Tibial artery (tissue), 4 donors: ENCODE results near the gene COPS9.

Experiments used
- DNase-seq, 2 donors: peaks; one replicate each; pipeline ENCODE4 v3.0.0-alpha.2; 2019
- H3K27ac ChIP-seq, 2 donors: fragments of 200-600 bp; sonication (generic) in 1 of 2; 1 replicate in 1 of 2; 2 replicates in 1 of 2; pipeline ENCODE4 v1.5.1; 2018 to 2019; ENCODE audit warnings: mild to moderate bottlenecking in 1 of 2
- H3K27me3 ChIP-seq, 2 donors: fragments of 200-600 bp; sonication (generic) in 1 of 2; one replicate each; pipeline versions ENCODE4 v1.5.1 to v1.6.0; 2016 to 2019
- H3K36me3 ChIP-seq, 3 donors: fragments of 200-600 bp; sonication (generic) in 2 of 3; one replicate each; pipeline ENCODE4 v1.5.1; 2016 to 2019; ENCODE audit warnings: mild to moderate bottlenecking in 2 of 3
- H3K4me1 ChIP-seq, 4 donors: fragments of 200-600 bp; sonication (generic) in 2 of 4; 1 replicate in 3 of 4; 2 replicates in 1 of 4; pipeline ENCODE4 v1.5.1; 2016 to 2019
- H3K4me3 ChIP-seq, 2 donors: fragments of 200-600 bp; sonication (generic) in 1 of 2; 1 replicate in 1 of 2; 2 replicates in 1 of 2; pipeline ENCODE4 v1.5.1; 2018 to 2019; ENCODE audit warnings: mild to moderate bottlenecking in 2 of 2
- H3K9me3 ChIP-seq, 3 donors: fragments of 200-600 bp; sonication (generic) in 1 of 3; one replicate each; pipeline ENCODE4 v1.5.1; 2016 to 2019
- intact Hi-C: fragments of 100-400 bp; cut with DNase I; formaldehyde crosslinking; loops from one replicate; pipeline ENCODE4 v1.15.0; 2023; ENCODE audit warnings: low total_unique reads
- TF ChIP-seq, protein P1 (sequence below), 2 experiments: fragments of 200-600 bp in 1 of 2; fragments of 450-650 bp in 1 of 2; IDR thresholded peaks; one replicate each; pipeline ENCODE4 v1.5.1; 2017 to 2019; ENCODE audit warnings: antibody characterized with exemption in 2 of 2, mild to moderate bottlenecking in 1 of 2, moderate library complexity in 1 of 2

Gene COPS9

DNA sequence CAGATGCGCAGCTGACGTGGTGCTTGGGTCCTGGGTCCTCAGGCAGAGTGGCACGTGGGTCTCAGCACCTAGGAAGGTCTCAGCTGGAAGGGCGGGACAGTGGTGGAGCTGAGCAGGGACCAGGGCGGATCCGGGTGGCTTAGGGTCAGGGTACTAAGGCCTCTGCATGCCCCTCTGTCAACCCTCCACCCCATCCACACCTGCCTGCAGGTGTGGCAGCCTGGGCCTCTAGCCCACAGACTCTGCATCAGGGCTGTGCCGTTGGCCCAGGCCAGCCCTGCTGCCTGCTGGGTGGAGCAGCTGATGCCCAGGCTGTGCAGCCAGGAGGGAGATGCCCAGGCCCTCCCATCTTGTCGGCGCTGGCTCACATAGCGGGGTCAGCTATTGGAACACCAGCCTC is 28.9 kb upstream of the COPS9 start:
- H3K4me1 ChIP-seq = no peaks in the 10 kb centered on the region
- peaks cover 0 to 43% of the 10 kb centered on the region in 2 donors for H3K27me3 ChIP-seq
- intact Hi-C loops = no loop called here
- no peak overlapping the region for H3K4me3 ChIP-seq
- TF ChIP-seq, protein P1, sequence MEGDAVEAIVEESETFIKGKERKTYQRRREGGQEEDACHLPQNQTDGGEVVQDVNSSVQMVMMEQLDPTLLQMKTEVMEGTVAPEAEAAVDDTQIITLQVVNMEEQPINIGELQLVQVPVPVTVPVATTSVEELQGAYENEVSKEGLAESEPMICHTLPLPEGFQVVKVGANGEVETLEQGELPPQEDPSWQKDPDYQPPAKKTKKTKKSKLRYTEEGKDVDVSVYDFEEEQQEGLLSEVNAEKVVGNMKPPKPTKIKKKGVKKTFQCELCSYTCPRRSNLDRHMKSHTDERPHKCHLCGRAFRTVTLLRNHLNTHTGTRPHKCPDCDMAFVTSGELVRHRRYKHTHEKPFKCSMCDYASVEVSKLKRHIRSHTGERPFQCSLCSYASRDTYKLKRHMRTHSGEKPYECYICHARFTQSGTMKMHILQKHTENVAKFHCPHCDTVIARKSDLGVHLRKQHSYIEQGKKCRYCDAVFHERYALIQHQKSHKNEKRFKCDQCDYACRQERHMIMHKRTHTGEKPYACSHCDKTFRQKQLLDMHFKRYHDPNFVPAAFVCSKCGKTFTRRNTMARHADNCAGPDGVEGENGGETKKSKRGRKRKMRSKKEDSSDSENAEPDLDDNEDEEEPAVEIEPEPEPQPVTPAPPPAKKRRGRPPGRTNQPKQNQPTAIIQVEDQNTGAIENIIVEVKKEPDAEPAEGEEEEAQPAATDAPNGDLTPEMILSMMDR (IDR thresholded peaks at IDR 0.05) = no peak
- H3K27ac ChIP-seq = no peak overlapping the region
- no peaks in the 10 kb centered on the region for H3K36me3 ChIP-seq
- no peaks in the 10 kb centered on the region for H3K9me3 ChIP-seq
- peak in 1 of 2 donors; percentile 50 for DNase-seq

DNA sequence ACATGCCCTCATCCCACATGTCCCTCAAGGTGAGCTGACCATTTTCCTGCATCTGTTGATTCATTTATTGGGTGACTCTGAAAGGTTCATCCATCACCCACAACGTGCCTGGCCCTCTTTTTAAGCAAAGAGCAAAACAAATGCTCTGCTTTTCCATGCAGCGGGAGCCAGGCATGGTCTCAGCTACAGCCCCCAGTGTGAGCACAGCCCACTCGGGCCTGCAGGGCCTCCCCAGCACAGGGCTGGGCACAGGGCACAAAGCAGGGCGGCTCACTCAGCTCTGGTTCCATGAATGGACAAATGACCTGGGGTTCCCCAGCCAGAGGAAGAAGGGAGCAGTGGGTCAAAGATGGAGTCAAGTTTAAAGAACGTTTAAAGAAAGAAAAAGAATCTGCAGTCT is 28.5 kb upstream of the COPS9 start:
- intact Hi-C loops = no loop called here

DNA sequence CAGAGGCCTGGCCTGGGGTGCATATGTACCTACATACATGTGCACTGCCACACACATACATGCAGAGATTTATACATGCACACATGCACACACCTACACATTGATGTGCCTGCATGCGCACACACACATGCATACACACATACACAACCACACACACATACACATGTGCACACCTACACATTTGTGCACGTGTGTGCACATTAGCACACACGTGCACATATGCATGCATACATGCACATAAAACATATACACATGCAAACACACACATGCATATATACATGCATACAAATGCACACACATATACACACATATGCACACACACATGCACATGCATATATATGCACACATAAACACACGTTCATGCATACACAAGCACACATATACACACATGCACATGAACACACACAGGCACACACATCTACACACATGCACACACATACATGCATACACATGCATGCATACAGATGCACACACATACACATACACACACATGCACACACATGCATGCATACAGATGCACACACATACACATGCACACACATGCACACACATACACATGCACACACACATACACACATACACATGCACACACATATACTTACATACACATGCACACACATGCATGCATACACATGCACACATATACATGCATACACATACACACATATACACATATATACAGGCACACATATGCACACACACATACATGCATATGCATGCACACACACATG is 27.9 kb upstream of the COPS9 start:
- TF ChIP-seq, protein P1 (IDR thresholded peaks at IDR 0.05) = no peak
- intact Hi-C loops = no loop called here

More for the DNA sequence above, 28.5 kb upstream of the COPS9 start:
- Histone ChIP-seq H3K9me3 (no peaks in the 10 kb centered on the region), H3K36me3 (no peaks in the 10 kb centered on the region), H3K27me3 (peaks cover 0 to 42% of the 10 kb centered on the region in 2 donors), H3K4me1 (no peaks in the 10 kb centered on the region), H3K4me3 (no peak overlapping the region), H3K27ac (no peak overlapping the region)
- TF ChIP-seq, protein P1 (IDR thresholded peaks at IDR 0.05) = no peak
- peak in 1 of 2 donors; percentile 20 for DNase-seq

DNA sequence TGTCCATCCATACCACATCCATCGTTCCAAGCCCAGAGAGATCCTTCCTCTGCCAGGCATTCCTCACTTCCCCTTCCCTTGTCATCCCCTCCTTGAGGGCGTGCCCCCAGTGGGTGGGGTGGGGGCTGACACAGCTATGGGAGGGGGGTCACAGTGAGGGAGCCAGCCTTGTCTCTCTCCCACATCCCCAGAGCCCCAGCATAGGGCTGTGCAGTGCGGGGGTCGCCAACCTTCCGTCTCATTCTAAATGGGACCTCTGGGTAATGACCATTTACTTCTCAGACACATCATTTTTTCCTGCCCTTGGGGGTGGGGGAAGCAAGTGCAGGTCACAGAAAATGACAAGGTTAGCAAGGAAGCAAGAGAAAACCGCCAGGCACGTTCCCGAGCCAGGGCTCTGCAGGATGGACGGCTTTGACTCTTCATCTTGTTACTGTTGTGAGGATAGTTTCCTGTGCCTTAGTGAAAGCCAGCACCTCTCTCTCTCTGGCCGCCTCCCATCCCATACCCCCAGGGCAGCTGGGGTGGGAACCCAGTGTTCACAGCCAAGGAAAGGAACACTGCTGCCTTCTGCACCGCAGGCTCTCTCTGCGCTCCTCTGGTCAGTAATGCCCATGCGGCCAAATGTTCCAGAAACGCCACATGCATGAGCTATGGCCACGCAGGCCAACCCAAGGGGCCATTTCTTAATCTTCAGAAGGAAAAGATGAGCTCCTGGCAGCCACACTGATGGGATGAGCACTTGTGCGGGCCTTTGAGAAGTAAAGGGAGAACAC is 27.0 kb upstream of the COPS9 start:
- no peak overlapping the region for H3K27ac ChIP-seq
- no peaks in the 10 kb centered on the region for H3K4me1 ChIP-seq
- intact Hi-C loops = no loop called here
- no peaks in the 10 kb centered on the region for H3K9me3 ChIP-seq
- TF ChIP-seq, protein P1 (IDR thresholded peaks at IDR 0.05) = no peak
- no peaks in the 10 kb centered on the region for H3K36me3 ChIP-seq
- H3K27me3 ChIP-seq = peaks cover 0 to 29% of the 10 kb centered on the region in 2 donors
- H3K4me3 ChIP-seq = no peak overlapping the region
- no peak for DNase-seq

More for the DNA sequence above, 27.9 kb upstream of the COPS9 start:
- no peak for DNase-seq
- Histone ChIP-seq H3K9me3 (no peaks in the 10 kb centered on the region), H3K27me3 (peaks cover 0 to 37% of the 10 kb centered on the region in 2 donors), H3K36me3 (no peaks in the 10 kb centered on the region), H3K4me1 (no peaks in the 10 kb centered on the region), H3K27ac (no peak overlapping the region), H3K4me3 (no peak overlapping the region)

DNA sequence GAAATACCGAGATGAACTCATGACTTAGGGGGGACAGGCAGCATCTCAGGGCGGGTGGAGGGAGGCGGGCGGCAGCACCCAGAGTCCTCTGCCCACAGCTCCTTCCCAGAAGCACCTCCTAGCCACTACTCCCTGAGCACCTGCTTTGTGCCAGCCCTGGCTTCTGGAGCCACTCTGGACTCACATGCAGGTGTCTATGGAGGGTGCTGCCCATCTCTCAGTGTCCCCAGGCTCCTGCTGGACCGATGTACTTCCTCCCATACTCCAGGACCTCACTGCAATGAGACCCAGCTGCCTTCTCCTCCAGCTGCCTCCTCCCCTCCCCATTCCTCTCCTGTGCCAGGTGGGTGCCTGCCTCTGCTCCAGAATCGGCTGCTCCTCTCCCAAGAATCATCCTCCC is 26.4 kb upstream of the COPS9 start:
- H3K9me3 ChIP-seq = no peaks in the 10 kb centered on the region
- no peak overlapping the region for H3K4me3 ChIP-seq
- H3K27me3 ChIP-seq = peaks cover 0 to 23% of the 10 kb centered on the region in 2 donors
- no peak overlapping the region for H3K27ac ChIP-seq
- H3K4me1 ChIP-seq = no peaks in the 10 kb centered on the region
- DNase-seq = no peak
- no peaks in the 10 kb centered on the region for H3K36me3 ChIP-seq
- intact Hi-C loops = no loop called here
- TF ChIP-seq, protein P1 (IDR thresholded peaks at IDR 0.05) = no peak
